ENCODE data around the gene SPDYE4.

The SPDYE4 gene

GRCh38 chr17:8706431-8706830, 51.9 kb downstream of the SPDYE4 start:
- TF ChIP-seq TAF1 (IDR thresholded peaks at IDR 0.05; ENCODE audit: borderline replicate concordance, low read depth, low read length) = no peak
- no peak for TF ChIP-seq POLR2A (IDR thresholded peaks at IDR 0.05; ENCODE audit: low read depth, low read length)
- no peak for TF ChIP-seq POLR2AphosphoS5 (IDR thresholded peaks at IDR 0.05; ENCODE audit: low read depth, low read length)
- DNase-seq (ENCODE audit: insufficient read length) = no peak
- no peak for FAIRE-seq

- TF ChIP-seq POLR2AphosphoS5 (IDR thresholded peaks at IDR 0.05; ENCODE audit: low read depth, low read length) (no peak), TAF1 (IDR thresholded peaks at IDR 0.05; ENCODE audit: borderline replicate concordance, low read depth, low read length) (no peak), POLR2A (IDR thresholded peaks at IDR 0.05; ENCODE audit: low read depth, low read length) (no peak)
- FAIRE-seq = no peak
- no peak for DNase-seq (ENCODE audit: insufficient read length)
Measured at GRCh38 chr17:8705427-8705826, 52.9 kb downstream of the SPDYE4 start.

GRCh38 chr17:8703001-8703400, 55.3 kb downstream of the SPDYE4 start:
- DNase-seq (ENCODE audit: insufficient read length) = no peak
- no peak for TF ChIP-seq POLR2A (IDR thresholded peaks at IDR 0.05; ENCODE audit: low read depth, low read length)
- no peak for TF ChIP-seq POLR2AphosphoS5 (IDR thresholded peaks at IDR 0.05; ENCODE audit: low read depth, low read length)
- TF ChIP-seq TAF1 (IDR thresholded peaks at IDR 0.05; ENCODE audit: borderline replicate concordance, low read depth, low read length) = no peak
- FAIRE-seq = no peak

GRCh38 chr17:8701754-8702153, 56.6 kb downstream of the SPDYE4 start:
- no peak for FAIRE-seq
- no peak for DNase-seq (ENCODE audit: insufficient read length)
- no peak for TF ChIP-seq POLR2AphosphoS5 (IDR thresholded peaks at IDR 0.05; ENCODE audit: low read depth, low read length)
- no peak for TF ChIP-seq TAF1 (IDR thresholded peaks at IDR 0.05; ENCODE audit: borderline replicate concordance, low read depth, low read length)
- no peak for TF ChIP-seq POLR2A (IDR thresholded peaks at IDR 0.05; ENCODE audit: low read depth, low read length)

DNA sequence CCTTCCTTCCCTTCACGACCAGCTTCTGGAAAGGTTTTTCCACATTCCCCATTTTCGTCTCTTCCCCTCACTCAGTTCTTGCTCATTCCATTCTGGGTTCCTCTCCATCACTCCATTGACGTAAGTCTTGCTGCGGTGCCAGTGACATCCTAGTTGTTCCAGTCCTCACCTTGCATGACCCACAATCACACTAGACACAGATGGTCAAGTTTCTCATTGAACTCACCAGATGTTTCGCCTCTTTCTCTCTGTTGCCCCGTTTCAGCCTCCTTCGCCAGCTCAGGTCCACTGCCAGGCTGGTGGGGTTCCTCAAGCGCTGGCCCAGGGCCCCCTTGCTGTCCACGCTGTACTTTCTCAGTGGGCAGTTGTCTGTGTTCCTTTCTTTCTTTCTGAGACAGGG, 57.1 kb downstream of the SPDYE4 start:
- TF ChIP-seq POLR2A (IDR thresholded peaks at IDR 0.05; ENCODE audit: low read depth, low read length) = no peak
- TF ChIP-seq TAF1 (IDR thresholded peaks at IDR 0.05; ENCODE audit: borderline replicate concordance, low read depth, low read length) = no peak
- TF ChIP-seq POLR2AphosphoS5 (IDR thresholded peaks at IDR 0.05; ENCODE audit: low read depth, low read length) = no peak
- no peak for DNase-seq (ENCODE audit: insufficient read length)
- no peak for FAIRE-seq

Measured in GM12892 (cell line).